HepG2 (cell line): Measurements from ENCODE around the gene ATP8B1. TPM values are rescaled to one million over a fixed set of nuclear protein-coding genes. Genes with fewer than 3 reads are reported as not detected.

Experiments
- ATAC-seq: fragments of 200-7000 bp; cut with Tn5 transposase; 3 replicates; pipeline ENCODE4 v1.9.1; 2020; ENCODE audit warnings: mild to moderate bottlenecking, moderate library complexity
- BruUV-seq: library from RNA; stranded (reverse); fragments of 400-500 nt; replicated peaks from 2 replicates; lab custom pipeline; 2021; lab: Mats Ljungman, UMichigan
- CTCF ChIA-PET: fragments of 300-600 bp; formaldehyde crosslinking; extraction: SDS; loops from one replicate; lab custom pipeline; 2021; ENCODE audit warnings: low total read pairs, inconsistent platforms, low intra/inter-chr PET ratio; lab: Yijun Ruan, JAX
- POLR2A ChIA-PET: fragments of 350-600 bp; sonication (Branson Sonifier 250); formaldehyde crosslinking; loops from one replicate; lab custom pipeline; 2020; ENCODE audit warnings: antibody characterized with exemption, inconsistent platforms; lab: Yijun Ruan, JAX
- DNase-seq: peaks from one replicate; pipeline ENCODE4 v3.0.0-alpha.2; 2015; ENCODE audit warnings: low spot score
- FAIRE-seq: peaks from 3 replicates; lab custom pipeline; 2011; peaks lifted over from hg19 to GRCh38; lab: Jason Lieb, UNC
- H2AFZ ChIP-seq: one replicate; pipeline ENCODE4 v1.6.1; 2011; ENCODE audit warnings: low read length, inconsistent platforms
- H3K27ac ChIP-seq: fragments of 300-600 bp; 3 replicates; pipeline ENCODE4 v1.8.0; 2011; ENCODE audit warnings: mixed run types, mild to moderate bottlenecking, mixed read lengths, low read length, inconsistent platforms; ENCODE audit not compliant: insufficient read depth; ENCODE audit errors: extremely low read length
- H3K27me3 ChIP-seq, 2 experiments: fragments of 200-600 bp in 1 of 2; 2 replicates in 1 of 2; 3 replicates in 1 of 2; pipeline versions ENCODE4 v1.6.0 to v1.8.0; 2011; ENCODE audit warnings: low read length in 2 of 2, mild to moderate bottlenecking in 2 of 2, moderate library complexity in 2 of 2, inconsistent platforms in 1 of 2; ENCODE audit not compliant: insufficient read depth in 2 of 2, control insufficient read depth in 1 of 2
- H3K36me3 ChIP-seq, 2 experiments: fragments of 200-600 bp in 1 of 2; replicated peaks in 1 of 2; 2 replicates in 1 of 2; 3 replicates in 1 of 2; pipeline versions ENCODE4 v1.5.1 to v1.8.0; 2011; ENCODE audit warnings: low read length in 2 of 2, inconsistent platforms in 1 of 2; ENCODE audit not compliant: insufficient read depth in 2 of 2, control insufficient read depth in 1 of 2
- H3K4me1 ChIP-seq: 2 replicates; pipeline ENCODE4 v1.5.1; 2012; ENCODE audit warnings: low read length, inconsistent platforms; ENCODE audit not compliant: insufficient read depth
- H3K4me2 ChIP-seq: 2 replicates; pipeline ENCODE4 v1.6.0; 2011; ENCODE audit warnings: low read depth, low read length, inconsistent platforms
- H3K4me3 ChIP-seq, 3 experiments: fragments of 200-600 bp in 1 of 3; sonication (generic), shearing (Covaris generic) in 1 of 3; replicated peaks in 1 of 3; 2 replicates each; pipeline ENCODE4 v1.5.1; 2011 to 2016; ENCODE audit warnings: low read length in 3 of 3, inconsistent platforms in 2 of 3, low read depth in 2 of 3, mild to moderate bottlenecking in 2 of 3, control low read depth in 1 of 3, mixed read lengths in 1 of 3; ENCODE audit not compliant: insufficient read depth in 1 of 3
- H3K79me2 ChIP-seq: one replicate; pipeline ENCODE4 v1.6.1; 2011; ENCODE audit warnings: low read length, inconsistent platforms; ENCODE audit not compliant: insufficient read depth
- H3K9ac ChIP-seq: 2 replicates; pipeline ENCODE4 v1.6.0; 2011; ENCODE audit warnings: mild to moderate bottlenecking, low read depth, low read length, inconsistent platforms; ENCODE audit not compliant: insufficient read depth
- H3K9me3 ChIP-seq: 2 replicates; pipeline ENCODE4 v1.5.1; 2012; ENCODE audit warnings: mild to moderate bottlenecking, low read length
- H4K20me1 ChIP-seq: 2 replicates; pipeline ENCODE4 v1.6.0; 2011; ENCODE audit warnings: inconsistent platforms, mild to moderate bottlenecking, low read length, moderate library complexity; ENCODE audit not compliant: insufficient read depth
- CHD4 ChIP-seq: fragments of 200-600 bp; sonication (generic); IDR thresholded peaks from 2 replicates; pipeline ENCODE4 v1.7.0; 2017; ENCODE audit warnings: mild to moderate bottlenecking, low read length, borderline replicate concordance
- ETV6 ChIP-seq: sonication (generic); formaldehyde crosslinking; conservative IDR thresholded peaks from 2 replicates; pipeline ENCODE4 v1.4.0; 2020; ENCODE audit warnings: missing genetic modification reagents
- GTF2F1 ChIP-seq: fragments of 150-350 bp; IDR thresholded peaks from 2 replicates; pipeline ENCODE4 v1.6.1; 2014; ENCODE audit warnings: low read length
- PHF8 ChIP-seq: sonication (generic); formaldehyde crosslinking; IDR thresholded peaks from 2 replicates; pipeline ENCODE4 v1.5.0; 2020; ENCODE audit warnings: missing genetic modification reagents
- PRPF4 ChIP-seq: fragments of 200-400 bp; formaldehyde crosslinking; IDR thresholded peaks from 2 replicates; pipeline ENCODE4 v1.6.1; 2016; ENCODE audit warnings: low read length, low read depth; ENCODE audit not compliant: poor library complexity, severe bottlenecking
- REXO4 ChIP-seq: sonication (generic); formaldehyde crosslinking; IDR thresholded peaks from 2 replicates; pipeline ENCODE4 v1.8.0; 2022; ENCODE audit warnings: missing genetic modification reagents, mild to moderate bottlenecking, borderline replicate concordance
- SMAD9 ChIP-seq: sonication (generic); formaldehyde crosslinking; IDR thresholded peaks from 2 replicates; pipeline ENCODE4 v1.5.1; 2020; ENCODE audit warnings: mild to moderate bottlenecking, missing genetic modification reagents
- SNAPC5 ChIP-seq: sonication (generic); formaldehyde crosslinking; IDR thresholded peaks from 2 replicates; pipeline ENCODE4 v1.8.1; 2023; ENCODE audit warnings: mild to moderate bottlenecking, missing genetic modification reagents, borderline replicate concordance
- SRY ChIP-seq: sonication (generic); formaldehyde crosslinking; IDR thresholded peaks from 2 replicates; pipeline ENCODE4 v1.8.0; 2022; ENCODE audit warnings: mild to moderate bottlenecking, missing genetic modification reagents
- ZNF441 ChIP-seq: sonication (generic); formaldehyde crosslinking; IDR thresholded peaks from 2 replicates; pipeline ENCODE4 v1.7.0; 2021; ENCODE audit warnings: missing genetic modification reagents, borderline replicate concordance
- ZNF841 ChIP-seq: sonication (generic); formaldehyde crosslinking; IDR thresholded peaks from 2 replicates; pipeline ENCODE4 v1.8.1; 2023; ENCODE audit warnings: missing genetic modification reagents, borderline replicate concordance
- WGBS: methylation state at CpG from one replicate; pipeline ENCODE4 v1.1.6; 2017; ENCODE audit warnings: low lambda C conversion rate; 5-methylcytosine and 5-hydroxymethylcytosine counted together
- in situ Hi-C: cut with HindIII; loops from 2 replicates; pipeline ENCODE4 v1.10.0; 2017; ENCODE audit warnings: low pct_unique_long_range_greater_than_20kb; ENCODE audit not compliant: extremely low pct_ligation_motif_present
- intact Hi-C: fragments of 100-400 bp; cut with micrococcal nuclease; formaldehyde crosslinking; loops from one replicate; pipeline ENCODE4 v1.10.0; 2022; ENCODE audit not compliant: unreplicated experiment
- polyA plus RNA-seq, 8 experiments: library from polyadenylated mRNA; depleted of rRNA in 3 of 8; stranded (reverse) in 7 of 8; unstranded in 1 of 8; fragments of >200 nt; fragmentation: Illumina TruSeq in 4 of 8; extraction: Trizol in 4 of 8; gene quantifications; 2 replicates each; pipeline versions ENCODE4 v1.2.1 to v1.2.3, GENCODE V29; 2011 to 2016; ENCODE audit warnings: low read depth in 4 of 8, missing spikeins in 1 of 8, mixed read lengths in 1 of 8; ENCODE audit not compliant: insufficient read depth in 1 of 8
- total RNA-seq, 5 experiments: library from RNA; depleted of rRNA; stranded (reverse); fragments of >200 nt; fragmentation: Illumina TruSeq; extraction: Trizol; gene quantifications; 2 replicates each; pipeline ENCODE4 v1.2.3, GENCODE V29; 2016; ENCODE audit warnings: low read depth in 1 of 5
- TF ChIP-seq, protein P1 (sequence below): sonication (generic); formaldehyde crosslinking; IDR thresholded peaks from 2 replicates; pipeline ENCODE4 v1.4.0; 2020; ENCODE audit warnings: missing genetic modification reagents
- TF ChIP-seq, protein P2 (sequence below): sonication (generic); formaldehyde crosslinking; IDR thresholded peaks from 2 replicates; pipeline ENCODE4 v1.5.0; 2020; ENCODE audit warnings: missing genetic modification reagents

Gene ATP8B1
- total and polyA plus RNA-seq, 2 of the 13 experiments (the other 11 are each of a cell fraction or from before 2014, with no cell fraction given) = 2.8 to 4.0 TPM

DNA sequence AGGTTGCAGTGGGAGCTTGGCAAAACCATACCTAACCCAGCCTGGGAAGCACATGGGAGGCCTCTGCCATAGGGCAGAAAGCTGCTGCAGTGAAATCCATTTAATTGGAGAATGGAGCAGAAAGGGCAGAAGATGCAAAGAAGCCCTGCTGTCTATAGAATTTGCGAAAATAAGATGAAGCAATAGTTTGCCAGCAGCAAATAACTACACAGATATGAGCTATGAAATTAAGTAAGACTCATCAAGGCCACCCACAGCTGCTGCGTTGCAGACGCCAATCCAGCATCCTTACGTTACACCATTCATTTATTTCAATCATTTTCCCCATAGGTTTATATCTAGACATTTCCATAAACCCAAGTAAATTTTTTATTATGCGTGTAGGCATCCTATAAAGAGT, 21.1 kb downstream of the ATP8B1 start:
- TF ChIP-seq SRY (CRISPR knock-in tag) (no peak), SMAD9 (CRISPR knock-in tag) (no peak), PRPF4 (no peak), ZNF841 (no peak), GTF2F1 (no peak), REXO4 (CRISPR knock-in tag) (no peak), PHF8 (CRISPR knock-in tag) (no peak), SNAPC5 (no peak), ZNF441 (CRISPR knock-in tag) (no peak), ETV6 (CRISPR knock-in tag) (no peak), CHD4 (no peak)
- TF ChIP-seq, protein P1, sequence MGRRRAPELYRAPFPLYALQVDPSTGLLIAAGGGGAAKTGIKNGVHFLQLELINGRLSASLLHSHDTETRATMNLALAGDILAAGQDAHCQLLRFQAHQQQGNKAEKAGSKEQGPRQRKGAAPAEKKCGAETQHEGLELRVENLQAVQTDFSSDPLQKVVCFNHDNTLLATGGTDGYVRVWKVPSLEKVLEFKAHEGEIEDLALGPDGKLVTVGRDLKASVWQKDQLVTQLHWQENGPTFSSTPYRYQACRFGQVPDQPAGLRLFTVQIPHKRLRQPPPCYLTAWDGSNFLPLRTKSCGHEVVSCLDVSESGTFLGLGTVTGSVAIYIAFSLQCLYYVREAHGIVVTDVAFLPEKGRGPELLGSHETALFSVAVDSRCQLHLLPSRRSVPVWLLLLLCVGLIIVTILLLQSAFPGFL (CRISPR knock-in tag) = no peak
- TF ChIP-seq, protein P2, sequence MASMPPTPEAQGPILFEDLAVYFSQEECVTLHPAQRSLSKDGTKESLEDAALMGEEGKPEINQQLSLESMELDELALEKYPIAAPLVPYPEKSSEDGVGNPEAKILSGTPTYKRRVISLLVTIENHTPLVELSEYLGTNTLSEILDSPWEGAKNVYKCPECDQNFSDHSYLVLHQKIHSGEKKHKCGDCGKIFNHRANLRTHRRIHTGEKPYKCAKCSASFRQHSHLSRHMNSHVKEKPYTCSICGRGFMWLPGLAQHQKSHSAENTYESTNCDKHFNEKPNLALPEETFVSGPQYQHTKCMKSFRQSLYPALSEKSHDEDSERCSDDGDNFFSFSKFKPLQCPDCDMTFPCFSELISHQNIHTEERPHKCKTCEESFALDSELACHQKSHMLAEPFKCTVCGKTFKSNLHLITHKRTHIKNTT (CRISPR knock-in tag) = no peak
- FAIRE-seq = no peak
- WGBS = 89% methylated on average over 5 of the region's 5 CpGs
- Histone ChIP-seq H3K9me3 (no peaks in the 10 kb centered on the region), H4K20me1 (no peaks in the 10 kb centered on the region), H3K79me2 (peaks cover 2% of the 10 kb centered on the region), H3K9ac (no peak overlapping the region), H3K4me3 (no peak overlapping the region), H3K27ac (no peak overlapping the region), H3K4me1 (peaks cover 48% of the 10 kb centered on the region), H3K4me2 (no peak overlapping the region), H2AFZ (no peak overlapping the region), H3K27me3 (no peaks in the 10 kb centered on the region), H3K36me3 (no peaks in the 10 kb centered on the region)
- in situ Hi-C loops (no loop called here), intact Hi-C loops (loop anchor here (1.0 kb wide), 1 partner anchor 21 kb away; the partner anchor contains the start of gene ATP8B1)
- POLR2A ChIA-PET = no interaction called here
- BruUV-seq = no TSS peak
- no peak for DNase-seq
- CTCF ChIA-PET = no interaction called here
- no peak for ATAC-seq
